Subcutaneous adipose tissue (tissue), 4 donors: ENCODE data around the gene RPUSD4. TPM values are rescaled to one million over a fixed set of nuclear protein-coding genes. Genes with fewer than 3 reads are reported as not detected.

Experiments used
- total RNA-seq, 4 donors: library from RNA; depleted of rRNA; stranded (reverse); fragments of >200 nt; gene quantifications; one replicate each; pipeline ENCODE4 v1.1.0, GENCODE V29; 2016
- TF ChIP-seq, protein P1 (sequence below): fragments of 450-650 bp; IDR thresholded peaks from one replicate; pipeline ENCODE4 v1.5.1; 2016; ENCODE audit warnings: low read depth, mild to moderate bottlenecking, control low read depth, antibody characterized with exemption, moderate library complexity

RPUSD4 gene, protein sequence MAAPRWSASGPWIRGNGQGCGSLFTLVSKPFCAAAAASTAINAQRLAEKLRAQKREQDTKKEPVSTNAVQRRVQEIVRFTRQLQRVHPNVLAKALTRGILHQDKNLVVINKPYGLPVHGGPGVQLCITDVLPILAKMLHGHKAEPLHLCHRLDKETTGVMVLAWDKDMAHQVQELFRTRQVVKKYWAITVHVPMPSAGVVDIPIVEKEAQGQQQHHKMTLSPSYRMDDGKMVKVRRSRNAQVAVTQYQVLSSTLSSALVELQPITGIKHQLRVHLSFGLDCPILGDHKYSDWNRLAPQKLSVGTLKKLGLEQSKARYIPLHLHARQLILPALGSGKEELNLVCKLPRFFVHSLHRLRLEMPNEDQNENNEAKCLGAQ
- 10 to 100 TPM; 13.7 to 35.4 (median 26.7) TPM for total RNA-seq

DNA sequence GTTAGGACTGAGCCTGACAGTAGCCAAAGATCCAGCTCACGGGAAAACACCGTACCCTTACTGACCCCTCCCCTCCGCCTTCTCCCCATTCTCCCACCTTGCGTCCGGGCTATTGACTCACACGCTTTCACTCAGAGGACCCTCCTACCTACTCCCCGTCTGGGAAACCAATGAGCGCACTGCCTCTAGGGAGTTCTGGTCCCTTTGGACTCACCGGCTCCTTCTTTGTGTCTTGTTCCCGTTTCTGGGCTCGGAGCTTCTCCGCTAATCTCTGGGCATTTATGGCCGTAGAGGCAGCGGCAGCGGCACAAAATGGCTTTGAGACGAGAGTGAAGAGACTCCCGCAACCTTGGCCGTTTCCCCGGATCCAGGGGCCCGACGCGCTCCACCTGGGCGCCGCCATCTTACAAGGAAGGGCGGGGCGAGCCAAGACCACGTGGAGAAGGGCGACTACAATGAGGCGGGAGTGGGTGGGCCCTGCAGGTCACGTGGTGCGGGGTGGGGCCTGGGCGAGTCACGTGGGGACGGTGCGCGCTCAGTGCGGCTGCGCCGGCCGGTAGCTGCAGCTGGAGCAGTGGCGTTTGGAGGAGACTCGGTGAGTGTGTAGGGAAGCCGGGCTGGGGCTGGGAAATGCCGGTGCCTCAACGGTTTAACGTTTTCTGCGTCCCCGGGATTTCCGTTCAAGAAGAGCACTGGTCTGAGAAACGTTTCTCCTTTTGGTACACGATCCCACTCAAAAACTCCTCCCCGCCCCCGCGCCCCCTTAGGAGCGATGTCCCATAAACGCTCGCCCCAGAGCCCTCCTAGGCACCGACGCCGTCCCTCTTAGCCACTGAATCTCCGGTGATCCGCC, at the start of gene RPUSD4, which contains the start of gene FAM118B:
Gene RPUSD4, minus strand, starts transcription at position 415 of the 853 bp plus-strand sequence. Its CDS starts 12 bp downstream, at position 403.
Gene FAM118B, plus strand, starts transcription at position 547 of the 853 bp plus-strand sequence. CDS start 23,220 bp downstream, outside the sequence.
- TF ChIP-seq, protein P1, sequence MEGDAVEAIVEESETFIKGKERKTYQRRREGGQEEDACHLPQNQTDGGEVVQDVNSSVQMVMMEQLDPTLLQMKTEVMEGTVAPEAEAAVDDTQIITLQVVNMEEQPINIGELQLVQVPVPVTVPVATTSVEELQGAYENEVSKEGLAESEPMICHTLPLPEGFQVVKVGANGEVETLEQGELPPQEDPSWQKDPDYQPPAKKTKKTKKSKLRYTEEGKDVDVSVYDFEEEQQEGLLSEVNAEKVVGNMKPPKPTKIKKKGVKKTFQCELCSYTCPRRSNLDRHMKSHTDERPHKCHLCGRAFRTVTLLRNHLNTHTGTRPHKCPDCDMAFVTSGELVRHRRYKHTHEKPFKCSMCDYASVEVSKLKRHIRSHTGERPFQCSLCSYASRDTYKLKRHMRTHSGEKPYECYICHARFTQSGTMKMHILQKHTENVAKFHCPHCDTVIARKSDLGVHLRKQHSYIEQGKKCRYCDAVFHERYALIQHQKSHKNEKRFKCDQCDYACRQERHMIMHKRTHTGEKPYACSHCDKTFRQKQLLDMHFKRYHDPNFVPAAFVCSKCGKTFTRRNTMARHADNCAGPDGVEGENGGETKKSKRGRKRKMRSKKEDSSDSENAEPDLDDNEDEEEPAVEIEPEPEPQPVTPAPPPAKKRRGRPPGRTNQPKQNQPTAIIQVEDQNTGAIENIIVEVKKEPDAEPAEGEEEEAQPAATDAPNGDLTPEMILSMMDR = no peak

DNA sequence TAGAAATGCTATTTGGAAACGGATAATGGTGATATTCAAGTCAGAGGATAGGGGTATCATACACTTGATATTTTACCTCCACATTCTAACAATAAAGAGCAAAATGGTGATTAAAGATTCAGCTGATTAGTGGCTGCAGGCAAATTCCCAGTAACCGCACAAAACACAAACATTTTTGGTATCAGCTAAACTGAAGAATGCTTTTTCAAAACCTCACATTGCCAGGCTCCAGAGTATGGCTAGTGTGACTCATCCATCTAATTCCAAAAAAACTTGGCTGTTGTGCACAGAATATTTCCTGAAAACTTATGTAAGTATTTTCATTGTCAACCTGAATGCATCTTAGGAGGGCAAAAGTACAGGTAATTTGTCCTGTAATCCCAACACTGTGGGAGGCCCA, 46.3 kb upstream of the RPUSD4 start:
- TF ChIP-seq, protein P1 = no peak

- TF ChIP-seq, protein P1 = no peak
Measured at GRCh38 chr11:126257144-126257543, 45.7 kb upstream of the RPUSD4 start.

DNA sequence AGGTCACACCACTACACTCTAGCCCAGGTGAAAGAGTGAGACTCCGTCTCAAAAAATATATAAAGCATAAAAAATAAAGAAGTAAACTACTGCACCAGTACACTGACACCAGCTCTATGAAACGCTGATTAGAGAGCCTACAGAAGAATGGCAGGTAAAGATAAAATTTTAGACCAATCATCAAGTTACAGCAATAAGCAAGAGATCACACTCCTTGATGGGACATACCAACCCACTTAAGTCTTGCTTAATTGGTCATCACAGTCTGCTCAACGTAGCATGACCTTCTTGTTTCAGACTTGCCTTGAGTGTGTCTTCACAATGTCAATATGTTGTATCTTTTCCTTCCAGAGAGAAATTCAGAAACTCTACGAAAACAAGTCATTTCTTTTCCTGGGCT, 44.8 kb upstream of the RPUSD4 start:
- TF ChIP-seq, protein P1 = no peak

- TF ChIP-seq, protein P1 = no peak
Measured at GRCh38 chr11:126254819-126255218, 43.4 kb upstream of the RPUSD4 start.

DNA sequence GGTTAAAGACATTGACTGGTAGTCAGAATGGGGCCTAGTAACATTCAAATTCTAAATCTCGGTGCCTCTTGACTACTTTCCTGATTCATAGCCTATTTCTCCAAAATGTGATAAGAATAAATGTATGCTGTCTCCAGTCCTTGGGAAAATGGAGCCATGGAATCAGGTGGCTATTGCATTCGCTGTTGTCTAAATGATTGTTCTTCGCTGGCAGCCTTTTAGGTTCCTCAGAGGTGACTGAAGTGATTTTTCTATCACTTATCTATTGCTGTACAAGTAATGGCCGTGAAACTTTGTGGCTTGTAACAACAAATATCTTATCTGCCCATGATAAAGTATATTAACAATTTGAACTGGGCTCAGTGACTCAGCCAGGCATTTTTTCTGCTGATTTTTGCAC, 41.8 kb upstream of the RPUSD4 start:
- TF ChIP-seq, protein P1 = no peak

- TF ChIP-seq, protein P1 = no peak
Measured at GRCh38 chr11:126246636-126247035, 35.2 kb upstream of the RPUSD4 start.
